CD4-positive, alpha-beta T cell (primary cell): ENCODE results near the gene OCA2. TPM values are rescaled to one million over a fixed set of nuclear protein-coding genes. Genes with fewer than 3 reads are reported as not detected.

Source experiments
- ATAC-seq: fragments of 200-7000 bp; cut with Tn5 transposase; one replicate; pipeline ENCODE4 v1.10.0; 2022; ENCODE audit warnings: mild to moderate bottlenecking; ENCODE audit not compliant: poor library complexity
- CTCF ChIA-PET: fragments of 350-600 bp; sonication (Branson Sonifier 250); formaldehyde crosslinking; loops from one replicate; lab custom pipeline; 2021; ENCODE audit warnings: antibody characterized with exemption, inconsistent platforms; lab: Charles Lee
- POLR2A ChIA-PET: fragments of 350-600 bp; sonication (Branson Sonifier 250); formaldehyde crosslinking; loops from one replicate; lab custom pipeline; 2021; ENCODE audit warnings: antibody characterized with exemption, inconsistent platforms; lab: Charles Lee
- DNase-seq, 14 experiments: peaks; one replicate each; pipeline ENCODE4 v3.0.0-alpha.2; 2013 to 2020; ENCODE audit warnings: mixed read lengths in 2 of 14
- H3K27ac ChIP-seq, 2 donors: one replicate each; pipeline versions ENCODE4 v1.5.1 to v1.7.0; 2013; ENCODE audit warnings: low read length in 2 of 2, low read depth in 1 of 2, mild to moderate bottlenecking in 1 of 2
- H3K27me3 ChIP-seq, 2 experiments: 1 replicate in 1 of 2; 2 replicates in 1 of 2; pipeline versions ENCODE4 v1.6.1 to v1.7.0; 2013; ENCODE audit warnings: low read length in 2 of 2, control low read depth in 1 of 2, mild to moderate bottlenecking in 1 of 2, moderate library complexity in 1 of 2; ENCODE audit not compliant: insufficient read depth in 2 of 2, control insufficient read depth in 1 of 2
- H3K36me3 ChIP-seq: one replicate; pipeline ENCODE4 v1.6.1; 2013; ENCODE audit warnings: low read length, control low read depth; ENCODE audit not compliant: insufficient read depth
- H3K4me1 ChIP-seq: one replicate; pipeline ENCODE4 v1.6.1; 2013; ENCODE audit warnings: low read length, control low read depth; ENCODE audit not compliant: insufficient read depth
- H3K4me3 ChIP-seq: one replicate; pipeline ENCODE4 v1.5.1; 2013; ENCODE audit warnings: mild to moderate bottlenecking, low read length, moderate library complexity
- H3K9me3 ChIP-seq, 2 experiments: 1 replicate in 1 of 2; 2 replicates in 1 of 2; pipeline versions ENCODE4 v1.6.1 to v1.7.0; 2013; ENCODE audit warnings: low read length in 2 of 2, mild to moderate bottlenecking in 2 of 2, control low read depth in 1 of 2, moderate library complexity in 1 of 2; ENCODE audit not compliant: control insufficient read depth in 1 of 2, insufficient read depth in 1 of 2
- H3K27ac Mint-ChIP-seq: one replicate; pipeline ENCODE4 v1.8.0; 2020; ENCODE audit warnings: mixed read lengths
- H3K27me3 Mint-ChIP-seq: one replicate; pipeline ENCODE4 v1.8.0; 2021; ENCODE audit warnings: mixed read lengths
- H3K36me3 Mint-ChIP-seq: one replicate; pipeline ENCODE4 v1.8.0; 2021; ENCODE audit warnings: low read depth, mixed read lengths
- H3K4me1 Mint-ChIP-seq: one replicate; pipeline ENCODE4 v1.8.0; 2021; ENCODE audit warnings: low read depth, mixed read lengths
- H3K4me3 Mint-ChIP-seq: one replicate; pipeline ENCODE4 v1.8.0; 2020; ENCODE audit warnings: mild to moderate bottlenecking, mixed read lengths
- H3K9me3 Mint-ChIP-seq: one replicate; pipeline ENCODE4 v1.8.0; 2020; ENCODE audit warnings: mixed read lengths
- CTCF ChIP-seq: fragments of 200-600 bp; IDR thresholded peaks from one replicate; pipeline ENCODE4 v1.8.0; 2022; ENCODE audit warnings: antibody characterized with exemption, mild to moderate bottlenecking
- intact Hi-C, 2 experiments: fragments of 100-400 bp; cut with DNase I in 1 of 2; cut with micrococcal nuclease in 1 of 2; formaldehyde crosslinking; loops; one replicate each; pipeline versions ENCODE4 v1.15.1 to v1.9.0; 2023 to 2025; cut with DNase I, micrococcal nuclease
- total RNA-seq, 174 experiments: library from RNA in 2 of 174; stranded (reverse) in 2 of 174; gene quantifications; one replicate each; pipeline ENCODE4 v1.2.3 and lab custom pipeline; 2021 to 2026

OCA2 gene
- total RNA-seq, 2 experiments from 2014 or later: not detected

GRCh38 chr15:27824841-27825422 is 274.2 kb downstream of the OCA2 start:
- H3K4me3 ChIP-seq: no peak overlapping the region
- no peaks in the 10 kb centered on the region for H3K27me3 Mint-ChIP-seq
- ChIA-PET POLR2A (no interaction called here), CTCF (no interaction called here)
- no peaks in the 10 kb centered on the region for H3K4me1 ChIP-seq
- ATAC-seq (no peak), DNase-seq (no peak)
- TF ChIP-seq CTCF: no peak
- H3K4me1 Mint-ChIP-seq: no peaks in the 10 kb centered on the region
- H3K27ac Mint-ChIP-seq: no peak overlapping the region
- intact Hi-C loops: no loop called here
- peaks cover 3% of the 10 kb centered on the region for H3K9me3 Mint-ChIP-seq
- no peaks in the 10 kb centered on the region for H3K36me3 ChIP-seq
- H3K9me3 ChIP-seq: peaks cover 0 to 19% of the 10 kb centered on the region in 2 experiments
- H3K27me3 ChIP-seq: no peaks in the 10 kb centered on the region
- no peak overlapping the region for H3K27ac ChIP-seq
- no peak overlapping the region for H3K4me3 Mint-ChIP-seq
- no peaks in the 10 kb centered on the region for H3K36me3 Mint-ChIP-seq

GRCh38 chr15:27821273-27821672 is 277.8 kb downstream of the OCA2 start:
- TF ChIP-seq CTCF: no peak
- no peaks in the 10 kb centered on the region for H3K4me1 ChIP-seq
- H3K27ac Mint-ChIP-seq: no peak overlapping the region
- POLR2A ChIA-PET: no interaction called here
- intact Hi-C loops: no loop called here
- CTCF ChIA-PET: no interaction called here
- H3K27ac ChIP-seq: no peak overlapping the region
- no peak overlapping the region for H3K4me3 ChIP-seq
- no peaks in the 10 kb centered on the region for H3K27me3 ChIP-seq
- H3K27me3 Mint-ChIP-seq: no peaks in the 10 kb centered on the region
- H3K4me1 Mint-ChIP-seq: no peaks in the 10 kb centered on the region
- H3K36me3 ChIP-seq: no peaks in the 10 kb centered on the region
- ATAC-seq (no peak), DNase-seq (no peak)
- no peak overlapping the region for H3K4me3 Mint-ChIP-seq
- peaks cover 10% of the 10 kb centered on the region for H3K9me3 Mint-ChIP-seq
- H3K9me3 ChIP-seq: peaks cover 0 to 19% of the 10 kb centered on the region in 2 experiments
- H3K36me3 Mint-ChIP-seq: no peaks in the 10 kb centered on the region

- intact Hi-C loops: no loop called here
- H3K27me3 Mint-ChIP-seq: no peaks in the 10 kb centered on the region
- H3K4me3 ChIP-seq: no peak overlapping the region
- no peaks in the 10 kb centered on the region for H3K36me3 ChIP-seq
- no peak for TF ChIP-seq CTCF
- ATAC-seq (no peak), DNase-seq (no peak)
- H3K4me1 ChIP-seq: no peaks in the 10 kb centered on the region
- no peaks in the 10 kb centered on the region for H3K4me1 Mint-ChIP-seq
- H3K27ac ChIP-seq: no peak overlapping the region
- H3K4me3 Mint-ChIP-seq: no peak overlapping the region
- H3K36me3 Mint-ChIP-seq: no peaks in the 10 kb centered on the region
- peaks cover 0 to 19% of the 10 kb centered on the region in 2 experiments for H3K9me3 ChIP-seq
- CTCF ChIA-PET: no interaction called here
- H3K27ac Mint-ChIP-seq: no peak overlapping the region
- peaks cover 10% of the 10 kb centered on the region for H3K9me3 Mint-ChIP-seq
- H3K27me3 ChIP-seq: no peaks in the 10 kb centered on the region
- POLR2A ChIA-PET: no interaction called here
These were observed 278.4 kb downstream of the OCA2 start for GRCh38 chr15:27820722-27821121.
